ENCODE measurements around the gene CTNNA3. TPM values are rescaled to one million over a fixed set of nuclear protein-coding genes. Genes with fewer than 3 reads are reported as not detected.

The CTNNA3 gene
- total RNA-seq, 6 donors from 2014 or later, result 0.20 to 2.0 TPM; not detected in 4

DNA sequence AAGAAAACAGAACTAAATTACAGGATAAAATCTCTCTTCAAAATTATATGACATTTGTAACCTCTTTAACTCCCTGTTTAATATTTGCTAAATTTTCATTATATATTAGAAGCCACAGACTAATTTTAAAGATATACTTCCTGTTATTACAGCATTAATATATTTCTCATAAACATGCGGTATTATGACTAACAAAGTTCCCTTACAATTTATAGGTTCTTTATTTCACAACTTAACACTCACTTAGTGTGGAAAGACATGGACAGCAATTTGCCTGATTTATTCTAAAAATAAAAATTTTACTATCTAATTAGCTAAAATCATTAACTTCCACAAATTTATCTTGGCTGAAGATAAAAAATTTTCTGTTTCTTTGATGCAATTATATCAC, 29.0 kb downstream of the CTNNA3 start:
- no peaks in the 10 kb centered on the region for H3K4me1 ChIP-seq
- H3K27ac ChIP-seq, result no peak overlapping the region
- TF ChIP-seq POLR2A (IDR thresholded peaks at IDR 0.05) (no peak), EP300 (IDR thresholded peaks at IDR 0.05) (no peak), POLR2AphosphoS5 (IDR thresholded peaks at IDR 0.05) (no peak)
- TF ChIP-seq, protein P1, sequence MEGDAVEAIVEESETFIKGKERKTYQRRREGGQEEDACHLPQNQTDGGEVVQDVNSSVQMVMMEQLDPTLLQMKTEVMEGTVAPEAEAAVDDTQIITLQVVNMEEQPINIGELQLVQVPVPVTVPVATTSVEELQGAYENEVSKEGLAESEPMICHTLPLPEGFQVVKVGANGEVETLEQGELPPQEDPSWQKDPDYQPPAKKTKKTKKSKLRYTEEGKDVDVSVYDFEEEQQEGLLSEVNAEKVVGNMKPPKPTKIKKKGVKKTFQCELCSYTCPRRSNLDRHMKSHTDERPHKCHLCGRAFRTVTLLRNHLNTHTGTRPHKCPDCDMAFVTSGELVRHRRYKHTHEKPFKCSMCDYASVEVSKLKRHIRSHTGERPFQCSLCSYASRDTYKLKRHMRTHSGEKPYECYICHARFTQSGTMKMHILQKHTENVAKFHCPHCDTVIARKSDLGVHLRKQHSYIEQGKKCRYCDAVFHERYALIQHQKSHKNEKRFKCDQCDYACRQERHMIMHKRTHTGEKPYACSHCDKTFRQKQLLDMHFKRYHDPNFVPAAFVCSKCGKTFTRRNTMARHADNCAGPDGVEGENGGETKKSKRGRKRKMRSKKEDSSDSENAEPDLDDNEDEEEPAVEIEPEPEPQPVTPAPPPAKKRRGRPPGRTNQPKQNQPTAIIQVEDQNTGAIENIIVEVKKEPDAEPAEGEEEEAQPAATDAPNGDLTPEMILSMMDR (IDR thresholded peaks at IDR 0.05), result no peak
- H3K9me3 ChIP-seq, result no peaks in the 10 kb centered on the region
- no peaks in the 10 kb centered on the region for H3K27me3 ChIP-seq
- DNase-seq, result no peak
- 88 to 94% methylated on average over 1 of the region's 1 CpG for whole genome bisulfite sequencing, 2 donors
- H3K4me3 ChIP-seq, result no peak overlapping the region
- ATAC-seq (ENCODE audit: low FRiP score in 2 of 2), result no peak
- no peaks in the 10 kb centered on the region for H3K36me3 ChIP-seq

DNA sequence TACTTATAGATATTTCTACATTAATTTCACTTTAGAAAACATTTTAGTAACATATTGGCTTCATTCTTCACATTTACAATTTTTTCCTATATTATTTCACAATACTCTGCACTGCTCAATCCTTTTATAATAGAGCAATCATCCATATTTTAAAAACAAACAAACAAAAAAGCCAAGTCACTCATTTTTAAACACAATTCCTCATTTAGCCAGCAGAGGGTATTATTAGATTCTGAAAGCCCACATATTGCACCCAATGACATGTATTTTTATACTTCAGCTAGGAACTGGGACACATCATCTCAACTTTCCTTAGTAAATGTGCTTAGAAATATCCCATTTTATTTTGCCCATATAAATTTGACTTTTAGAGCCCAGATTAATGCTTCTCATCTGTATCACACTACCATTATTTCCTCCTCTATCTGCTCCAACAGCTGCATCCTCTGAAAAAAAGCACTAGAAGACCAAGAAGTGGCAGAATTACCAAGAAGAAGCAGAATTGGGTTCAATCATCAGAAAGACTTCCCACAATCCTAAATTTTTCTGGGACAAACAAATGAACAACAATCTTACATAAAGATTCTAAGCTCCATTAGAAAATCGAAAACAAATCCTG, 29.5 kb downstream of the CTNNA3 start:
- no peaks in the 10 kb centered on the region for H3K36me3 ChIP-seq
- DNase-seq (no peak), ATAC-seq (ENCODE audit: low FRiP score in 2 of 2) (no peak)
- H3K4me1 ChIP-seq, result no peaks in the 10 kb centered on the region
- H3K4me3 ChIP-seq, result no peak overlapping the region
- H3K9me3 ChIP-seq, result no peaks in the 10 kb centered on the region
- WGBS, 2 donors, result 89 to 93% methylated on average over 1 of the region's 1 CpG
- no peaks in the 10 kb centered on the region for H3K27me3 ChIP-seq
- no peak overlapping the region for H3K27ac ChIP-seq
- no peak for TF ChIP-seq POLR2A (IDR thresholded peaks at IDR 0.05)
- TF ChIP-seq, protein P1 (IDR thresholded peaks at IDR 0.05), result peak in 3 of 6 experiments; percentile 15 to 37 (median 18)

DNA sequence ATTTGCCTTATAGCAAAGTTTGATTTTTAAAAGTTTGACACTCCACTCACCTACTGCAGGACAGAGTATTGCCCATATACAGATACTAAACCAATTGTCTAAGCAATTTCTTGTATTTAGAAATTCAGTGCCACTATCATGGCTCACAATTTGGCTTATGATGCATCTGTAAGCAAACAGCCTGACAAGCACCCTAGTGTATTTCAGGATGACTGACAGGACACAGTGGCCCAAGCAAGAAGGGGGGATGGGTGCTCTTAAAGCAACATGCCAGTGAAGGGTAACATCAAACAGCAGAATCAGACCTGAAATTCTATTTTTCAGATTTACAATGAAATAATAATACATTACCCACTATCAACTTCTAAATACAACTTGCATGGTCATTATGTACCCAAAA, 30.5 kb downstream of the CTNNA3 start:
- TF ChIP-seq POLR2A (IDR thresholded peaks at IDR 0.05), result no peak
- no peak for TF ChIP-seq POLR2AphosphoS5 (IDR thresholded peaks at IDR 0.05)
- no peak for TF ChIP-seq EP300 (IDR thresholded peaks at IDR 0.05)
- ATAC-seq (ENCODE audit: low FRiP score in 2 of 2), result no peak
- Histone ChIP-seq H3K27ac (no peak overlapping the region), H3K4me1 (no peaks in the 10 kb centered on the region), H3K36me3 (no peaks in the 10 kb centered on the region), H3K27me3 (no peaks in the 10 kb centered on the region), H3K9me3 (no peaks in the 10 kb centered on the region), H3K4me3 (no peak overlapping the region)
- DNase-seq, result no peak

DNA sequence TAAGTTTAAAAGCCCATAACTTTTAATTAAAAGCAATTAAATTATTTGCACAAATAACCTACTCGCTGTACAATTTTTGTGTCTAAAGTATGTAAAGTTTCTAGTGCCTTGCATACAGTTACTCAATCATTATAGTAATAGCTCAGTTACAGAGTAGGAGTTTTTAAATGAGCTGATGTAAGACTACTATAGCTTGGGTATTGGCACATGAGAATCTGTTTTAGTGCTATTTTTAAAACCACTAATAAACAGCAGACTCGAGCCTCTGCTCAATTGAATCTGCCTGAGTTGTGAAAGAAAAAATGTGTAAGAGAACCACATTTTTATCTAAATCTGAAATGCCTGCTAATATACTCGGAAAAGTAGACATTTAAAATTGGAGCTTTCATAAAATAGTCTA, 31.1 kb downstream of the CTNNA3 start:
- no peak for ATAC-seq (ENCODE audit: low FRiP score in 2 of 2)
- no peak for DNase-seq
- no peak overlapping the region for H3K27ac ChIP-seq
- H3K4me3 ChIP-seq, result no peak overlapping the region
- WGBS, 2 donors, result 61 to 66% methylated on average over 3 of the region's 3 CpGs
- H3K9me3 ChIP-seq, result no peaks in the 10 kb centered on the region
- no peaks in the 10 kb centered on the region for H3K4me1 ChIP-seq
- no peaks in the 10 kb centered on the region for H3K36me3 ChIP-seq
- TF ChIP-seq EP300 (IDR thresholded peaks at IDR 0.05), result no peak
- TF ChIP-seq, protein P1 (IDR thresholded peaks at IDR 0.05), result no peak
- no peak for TF ChIP-seq POLR2A (IDR thresholded peaks at IDR 0.05)
- no peak for TF ChIP-seq POLR2AphosphoS5 (IDR thresholded peaks at IDR 0.05)
- no peaks in the 10 kb centered on the region for H3K27me3 ChIP-seq

DNA sequence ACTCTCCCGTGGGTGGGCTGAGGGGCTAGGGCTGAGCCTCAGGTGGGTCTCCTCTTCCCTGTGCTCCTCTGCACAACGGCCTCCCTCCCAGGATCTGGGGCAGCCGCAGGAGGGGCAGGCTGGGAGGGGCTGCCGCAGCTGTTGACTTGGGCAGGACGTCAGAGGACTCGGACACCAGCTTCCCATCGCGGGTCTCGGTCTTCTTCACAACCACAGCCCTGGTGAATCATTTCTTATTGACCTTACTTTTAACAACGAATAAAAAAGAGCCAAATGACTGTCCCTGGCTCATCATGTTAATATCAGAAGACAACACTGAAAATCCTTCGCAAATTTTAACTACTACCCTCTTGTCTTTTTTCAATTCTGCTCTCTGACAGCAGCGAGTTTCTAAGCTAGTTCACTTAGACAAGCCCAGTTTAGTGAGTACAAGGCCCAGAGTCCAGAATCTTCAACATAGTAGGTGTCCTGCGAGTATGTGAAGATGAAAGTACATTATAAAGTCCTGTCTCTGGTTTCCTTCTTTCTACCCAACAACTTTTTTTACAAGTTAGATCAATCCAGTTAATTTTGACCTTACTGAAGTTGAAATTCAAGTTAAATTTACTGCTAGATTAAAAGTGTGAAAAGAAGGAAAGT, 32.4 kb downstream of the CTNNA3 start:
- WGBS, 2 donors, result 82 to 84% methylated on average over 13 of the region's 13 CpGs
- no peak overlapping the region for H3K27ac ChIP-seq

More for the DNA sequence above, 32.4 kb downstream of the CTNNA3 start:
- TF ChIP-seq POLR2AphosphoS5 (IDR thresholded peaks at IDR 0.05), result no peak
- no peak for TF ChIP-seq EP300 (IDR thresholded peaks at IDR 0.05)
- TF ChIP-seq, protein P1 (IDR thresholded peaks at IDR 0.05), result no peak
- no peak for TF ChIP-seq POLR2A (IDR thresholded peaks at IDR 0.05)
- DNase-seq (peak in 1 of 2 donors; percentile 29), ATAC-seq (ENCODE audit: low FRiP score in 2 of 2) (no peak)
- Histone ChIP-seq H3K36me3 (no peaks in the 10 kb centered on the region), H3K4me3 (no peak overlapping the region), H3K27me3 (no peaks in the 10 kb centered on the region), H3K9me3 (no peaks in the 10 kb centered on the region), H3K4me1 (no peaks in the 10 kb centered on the region)

Data from upper lobe of left lung (tissue), 6 donors.